SK-N-SH treated with all-trans-retinoic acid at 6 μM for 48 hours (cell line): ENCODE results near the gene CAGE1.
"Not testable (repeated sequence)": the region's sequence is repeated elsewhere in the genome, so short reads cannot be mapped to it uniquely, and the experiment has no call there.

Source experiments
- ATAC-seq: fragments of 200-7000 bp; cut with Tn5 transposase; 3 replicates; pipeline ENCODE4 v1.9.1; 2020; ENCODE audit warnings: mild to moderate bottlenecking, moderate library complexity
- ARNTL ChIP-seq: fragments of 450-650 bp; formaldehyde crosslinking; IDR thresholded peaks from 2 replicates; pipeline ENCODE4 v1.5.0; 2020; ENCODE audit warnings: low read depth, mild to moderate bottlenecking, moderate library complexity, borderline replicate concordance
- BACH2 ChIP-seq: fragments of 250-450 bp; sonication (Bioruptor Pico); IDR thresholded peaks from 2 replicates; pipeline ENCODE4 v1.9.0; 2021; ENCODE audit warnings: mild to moderate bottlenecking, borderline replicate concordance
- ESRRG ChIP-seq: fragments of 250-450 bp; sonication (Bioruptor Pico); IDR thresholded peaks from 2 replicates; pipeline ENCODE4 v1.6.1; 2021; ENCODE audit warnings: mild to moderate bottlenecking
- GLIS3 ChIP-seq: fragments of 250-450 bp; sonication (Bioruptor Pico); IDR thresholded peaks from 2 replicates; pipeline ENCODE4 v1.5.0; 2020; ENCODE audit warnings: mild to moderate bottlenecking, moderate library complexity
- ISL1 ChIP-seq: fragments of 250-450 bp; sonication (Bioruptor Pico); IDR thresholded peaks from 2 replicates; pipeline ENCODE4 v2.1.2; 2022; ENCODE audit warnings: mild to moderate bottlenecking, moderate library complexity
- OSR1 ChIP-seq: fragments of 250-450 bp; sonication (Bioruptor Pico); IDR thresholded peaks from 2 replicates; pipeline ENCODE4 v1.8.0; 2022; ENCODE audit warnings: moderate library complexity, mild to moderate bottlenecking, inconsistent platforms
- RARB ChIP-seq: fragments of 250-450 bp; sonication (Bioruptor Pico); IDR thresholded peaks from 2 replicates; pipeline ENCODE4 v1.8.0; 2021; ENCODE audit warnings: mild to moderate bottlenecking, moderate library complexity
- SNAI2 ChIP-seq: fragments of 250-450 bp; sonication (Bioruptor Pico); IDR thresholded peaks from 2 replicates; pipeline ENCODE4 v1.5.0; 2020; ENCODE audit warnings: mild to moderate bottlenecking, moderate library complexity
- TCF4 ChIP-seq: fragments of 250-450 bp; sonication (Bioruptor Pico); IDR thresholded peaks from 2 replicates; pipeline ENCODE4 v1.8.0; 2021; ENCODE audit warnings: mild to moderate bottlenecking, moderate library complexity, borderline replicate concordance
- TOX ChIP-seq: fragments of 250-450 bp; sonication (Bioruptor Pico); IDR thresholded peaks from 2 replicates; pipeline ENCODE4 v1.8.0; 2021; ENCODE audit warnings: mild to moderate bottlenecking, moderate library complexity, borderline replicate concordance
- ZFP3 ChIP-seq: fragments of 250-450 bp; sonication (Bioruptor Pico); IDR thresholded peaks from 2 replicates; pipeline ENCODE4 v1.5.0; 2020; ENCODE audit warnings: mild to moderate bottlenecking, moderate library complexity
- ZNF565 ChIP-seq: fragments of 450-650 bp; formaldehyde crosslinking; conservative IDR thresholded peaks from 2 replicates; pipeline ENCODE4 v1.5.0; 2020; ENCODE audit warnings: low read depth, mild to moderate bottlenecking, moderate library complexity
- ZNF8 ChIP-seq: fragments of 450-650 bp; formaldehyde crosslinking; IDR thresholded peaks from 2 replicates; pipeline ENCODE4 v1.5.0; 2020; ENCODE audit warnings: mild to moderate bottlenecking, moderate library complexity
- TF ChIP-seq, protein P1 (sequence below): fragments of 250-450 bp; sonication (Bioruptor Pico); IDR thresholded peaks from 2 replicates; pipeline ENCODE4 v1.8.0; 2021; ENCODE audit warnings: low read depth, mild to moderate bottlenecking, moderate library complexity, borderline replicate concordance
- TF ChIP-seq, protein P2 (sequence below): fragments of 250-450 bp; sonication (Bioruptor Pico); IDR thresholded peaks from 2 replicates; pipeline ENCODE4 v1.5.1; 2020; ENCODE audit warnings: low read depth, mild to moderate bottlenecking, moderate library complexity
- TF ChIP-seq, protein P3 (sequence below): fragments of 250-450 bp; sonication (Bioruptor Pico); IDR thresholded peaks from 2 replicates; pipeline ENCODE4 v1.5.0; 2020; ENCODE audit warnings: mild to moderate bottlenecking, moderate library complexity

CAGE1 gene

GRCh38 chr6:7316658-7317533 lies 72.6 kb downstream of the CAGE1 start:
- ATAC-seq: no peak
- TF ChIP-seq GLIS3 (CRISPR knock-in tag) (no peak), TOX (CRISPR knock-in tag) (no peak), ZFP3 (no peak), BACH2 (CRISPR knock-in tag) (no peak), ZNF565 (CRISPR knock-in tag) (no peak), ISL1 (CRISPR knock-in tag) (no peak), ZNF8 (CRISPR knock-in tag) (no peak), ARNTL (CRISPR knock-in tag) (no peak), OSR1 (CRISPR knock-in tag) (no peak), SNAI2 (CRISPR knock-in tag) (no peak)
- TF ChIP-seq, protein P1, sequence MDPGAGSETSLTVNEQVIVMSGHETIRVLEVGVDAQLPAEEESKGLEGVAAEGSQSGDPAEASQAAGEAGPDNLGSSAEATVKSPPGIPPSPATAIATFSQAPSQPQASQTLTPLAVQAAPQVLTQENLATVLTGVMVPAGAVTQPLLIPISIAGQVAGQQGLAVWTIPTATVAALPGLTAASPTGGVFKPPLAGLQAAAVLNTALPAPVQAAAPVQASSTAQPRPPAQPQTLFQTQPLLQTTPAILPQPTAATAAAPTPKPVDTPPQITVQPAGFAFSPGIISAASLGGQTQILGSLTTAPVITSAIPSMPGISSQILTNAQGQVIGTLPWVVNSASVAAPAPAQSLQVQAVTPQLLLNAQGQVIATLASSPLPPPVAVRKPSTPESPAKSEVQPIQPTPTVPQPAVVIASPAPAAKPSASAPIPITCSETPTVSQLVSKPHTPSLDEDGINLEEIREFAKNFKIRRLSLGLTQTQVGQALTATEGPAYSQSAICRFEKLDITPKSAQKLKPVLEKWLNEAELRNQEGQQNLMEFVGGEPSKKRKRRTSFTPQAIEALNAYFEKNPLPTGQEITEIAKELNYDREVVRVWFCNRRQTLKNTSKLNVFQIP: no peak
- TF ChIP-seq, protein P2, sequence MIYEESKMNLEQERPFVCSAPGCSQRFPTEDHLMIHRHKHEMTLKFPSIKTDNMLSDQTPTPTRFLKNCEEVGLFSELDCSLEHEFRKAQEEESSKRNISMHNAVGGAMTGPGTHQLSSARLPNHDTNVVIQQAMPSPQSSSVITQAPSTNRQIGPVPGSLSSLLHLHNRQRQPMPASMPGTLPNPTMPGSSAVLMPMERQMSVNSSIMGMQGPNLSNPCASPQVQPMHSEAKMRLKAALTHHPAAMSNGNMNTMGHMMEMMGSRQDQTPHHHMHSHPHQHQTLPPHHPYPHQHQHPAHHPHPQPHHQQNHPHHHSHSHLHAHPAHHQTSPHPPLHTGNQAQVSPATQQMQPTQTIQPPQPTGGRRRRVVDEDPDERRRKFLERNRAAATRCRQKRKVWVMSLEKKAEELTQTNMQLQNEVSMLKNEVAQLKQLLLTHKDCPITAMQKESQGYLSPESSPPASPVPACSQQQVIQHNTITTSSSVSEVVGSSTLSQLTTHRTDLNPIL (CRISPR knock-in tag): no peak
- TF ChIP-seq, protein P3, sequence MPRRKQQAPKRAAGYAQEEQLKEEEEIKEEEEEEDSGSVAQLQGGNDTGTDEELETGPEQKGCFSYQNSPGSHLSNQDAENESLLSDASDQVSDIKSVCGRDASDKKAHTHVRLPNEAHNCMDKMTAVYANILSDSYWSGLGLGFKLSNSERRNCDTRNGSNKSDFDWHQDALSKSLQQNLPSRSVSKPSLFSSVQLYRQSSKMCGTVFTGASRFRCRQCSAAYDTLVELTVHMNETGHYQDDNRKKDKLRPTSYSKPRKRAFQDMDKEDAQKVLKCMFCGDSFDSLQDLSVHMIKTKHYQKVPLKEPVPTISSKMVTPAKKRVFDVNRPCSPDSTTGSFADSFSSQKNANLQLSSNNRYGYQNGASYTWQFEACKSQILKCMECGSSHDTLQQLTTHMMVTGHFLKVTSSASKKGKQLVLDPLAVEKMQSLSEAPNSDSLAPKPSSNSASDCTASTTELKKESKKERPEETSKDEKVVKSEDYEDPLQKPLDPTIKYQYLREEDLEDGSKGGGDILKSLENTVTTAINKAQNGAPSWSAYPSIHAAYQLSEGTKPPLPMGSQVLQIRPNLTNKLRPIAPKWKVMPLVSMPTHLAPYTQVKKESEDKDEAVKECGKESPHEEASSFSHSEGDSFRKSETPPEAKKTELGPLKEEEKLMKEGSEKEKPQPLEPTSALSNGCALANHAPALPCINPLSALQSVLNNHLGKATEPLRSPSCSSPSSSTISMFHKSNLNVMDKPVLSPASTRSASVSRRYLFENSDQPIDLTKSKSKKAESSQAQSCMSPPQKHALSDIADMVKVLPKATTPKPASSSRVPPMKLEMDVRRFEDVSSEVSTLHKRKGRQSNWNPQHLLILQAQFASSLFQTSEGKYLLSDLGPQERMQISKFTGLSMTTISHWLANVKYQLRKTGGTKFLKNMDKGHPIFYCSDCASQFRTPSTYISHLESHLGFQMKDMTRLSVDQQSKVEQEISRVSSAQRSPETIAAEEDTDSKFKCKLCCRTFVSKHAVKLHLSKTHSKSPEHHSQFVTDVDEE (CRISPR knock-in tag): no peak

- TF ChIP-seq, protein P1: no peak
- TF ChIP-seq, protein P2 (CRISPR knock-in tag): no peak
- TF ChIP-seq TCF4 (CRISPR knock-in tag): no peak
- TF ChIP-seq ARNTL (CRISPR knock-in tag): no peak
- no peak for TF ChIP-seq ESRRG
- TF ChIP-seq RARB (CRISPR knock-in tag): no peak
- TF ChIP-seq, all 23 proteins: peak for 0
- no peak for ATAC-seq
These were observed 73.6 kb downstream of the CAGE1 start for GRCh38 chr6:7315948-7316365.

GRCh38 chr6:7315087-7315947 lies 74.2 kb downstream of the CAGE1 start:
- ATAC-seq: not testable (repeated sequence)

DNA sequence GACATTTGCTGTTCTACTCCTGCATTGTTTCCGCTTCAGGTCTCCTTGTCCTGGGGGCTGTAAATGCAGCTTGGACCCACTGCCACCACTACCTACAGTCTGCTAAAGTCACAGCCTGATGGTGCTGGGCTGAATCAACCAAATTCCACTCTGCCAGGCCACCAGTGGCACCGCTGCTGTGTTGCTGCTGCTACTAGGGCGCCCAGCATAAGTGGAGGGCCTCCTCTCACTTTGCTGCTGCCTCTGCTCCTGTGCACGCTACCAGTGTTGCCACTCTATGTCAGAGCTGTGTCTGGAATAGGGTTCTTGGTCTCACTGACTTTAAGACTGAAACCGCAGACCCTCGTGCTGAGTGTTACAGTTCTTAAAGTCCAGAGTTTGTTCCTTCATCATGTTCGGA lies 75.1 kb downstream of the CAGE1 start:
- no peak for ATAC-seq

More for the DNA sequence above, 75.1 kb downstream of the CAGE1 start:
- no peak for TF ChIP-seq OSR1 (CRISPR knock-in tag)
